Mesenchymal stem cell (in vitro differentiated cells and primary cell): Measurements from ENCODE around the gene TXNRD1.

Experiments used
- DNase-seq: peaks from one replicate; pipeline ENCODE4 v3.0.0-alpha.2; 2013
- H2AFZ ChIP-seq: one replicate; pipeline ENCODE4 v1.6.1; 2013; ENCODE audit warnings: low read depth, mild to moderate bottlenecking, control low read depth, inconsistent platforms, low read length, moderate library complexity
- H2AK5ac ChIP-seq: 2 replicates; pipeline ENCODE4 v1.6.1; 2013; ENCODE audit warnings: low read length, moderate library complexity, mild to moderate bottlenecking, inconsistent platforms; ENCODE audit not compliant: severe bottlenecking
- H2BK120ac ChIP-seq: one replicate; pipeline ENCODE4 v1.6.1; 2013; ENCODE audit warnings: low read depth, mild to moderate bottlenecking, inconsistent platforms, low read length, moderate library complexity
- H2BK12ac ChIP-seq, 2 experiments: one replicate each; pipeline ENCODE4 v1.6.1; 2013; ENCODE audit warnings: inconsistent platforms in 2 of 2, low read length in 2 of 2, mild to moderate bottlenecking in 2 of 2, moderate library complexity in 2 of 2, control low read depth in 1 of 2
- H2BK15ac ChIP-seq: one replicate; pipeline ENCODE4 v1.6.1; 2013; ENCODE audit warnings: mild to moderate bottlenecking, low read depth, inconsistent platforms; ENCODE audit not compliant: poor library complexity, severe bottlenecking
- H2BK5ac ChIP-seq: 2 replicates; pipeline ENCODE4 v1.6.1; 2013; ENCODE audit warnings: low read depth, mild to moderate bottlenecking, low read length, control low read depth, inconsistent platforms; ENCODE audit not compliant: poor library complexity, severe bottlenecking
- H3K14ac ChIP-seq, 2 experiments: one replicate each; pipeline ENCODE4 v1.6.1; 2013; ENCODE audit warnings: inconsistent platforms in 2 of 2, low read length in 2 of 2, control low read depth in 1 of 2, mild to moderate bottlenecking in 1 of 2, moderate library complexity in 1 of 2
- H3K18ac ChIP-seq, 2 experiments: one replicate each; pipeline ENCODE4 v1.6.1; 2013; ENCODE audit warnings: inconsistent platforms in 2 of 2, low read length in 2 of 2, control low read depth in 1 of 2, low read depth in 1 of 2, mild to moderate bottlenecking in 1 of 2
- H3K23ac ChIP-seq, 2 experiments: one replicate each; pipeline ENCODE4 v1.6.1; 2013; ENCODE audit warnings: inconsistent platforms in 2 of 2, low read length in 2 of 2, mild to moderate bottlenecking in 2 of 2, moderate library complexity in 2 of 2, control low read depth in 1 of 2
- H3K27ac ChIP-seq: 2 replicates; pipeline ENCODE4 v1.5.1; 2013; ENCODE audit warnings: mild to moderate bottlenecking, moderate library complexity, low read length, control low read depth, inconsistent platforms; ENCODE audit not compliant: poor library complexity, severe bottlenecking
- H3K27me3 ChIP-seq, 2 experiments: 2 replicates each; pipeline versions ENCODE4 v1.6.1 to v1.7.0; 2013; ENCODE audit warnings: low read length in 2 of 2, mild to moderate bottlenecking in 2 of 2, moderate library complexity in 2 of 2, control low read depth in 1 of 2, inconsistent platforms in 1 of 2; ENCODE audit not compliant: control insufficient read depth in 1 of 2, insufficient read depth in 1 of 2
- H3K36me3 ChIP-seq, 2 experiments: 2 replicates each; pipeline versions ENCODE4 v1.6.1 to v1.7.0; 2013; ENCODE audit warnings: low read length in 2 of 2, control low read depth in 1 of 2, inconsistent platforms in 1 of 2, low read depth in 1 of 2, mild to moderate bottlenecking in 1 of 2; ENCODE audit not compliant: insufficient read depth in 2 of 2, control insufficient read depth in 1 of 2
- H3K4ac ChIP-seq, 2 experiments: one replicate each; pipeline ENCODE4 v1.6.1; 2013; ENCODE audit warnings: inconsistent platforms in 2 of 2, low read length in 2 of 2, mild to moderate bottlenecking in 2 of 2, moderate library complexity in 2 of 2, control low read depth in 1 of 2, low read depth in 1 of 2
- H3K4me1 ChIP-seq: 2 replicates; pipeline ENCODE4 v1.6.1; 2013; ENCODE audit warnings: low read depth, low read length, control low read depth; ENCODE audit not compliant: control insufficient read depth, insufficient read depth
- H3K4me2 ChIP-seq: 2 replicates; pipeline ENCODE4 v1.6.1; 2013; ENCODE audit warnings: low read length, mild to moderate bottlenecking, inconsistent platforms; ENCODE audit not compliant: poor library complexity, severe bottlenecking
- H3K4me3 ChIP-seq, 2 experiments: 2 replicates each; pipeline versions ENCODE4 v1.5.1 to v1.7.0; 2013; ENCODE audit warnings: low read length in 2 of 2, mild to moderate bottlenecking in 2 of 2, control low read depth in 1 of 2, low read depth in 1 of 2; ENCODE audit not compliant: insufficient read depth in 1 of 2
- H3K79me1 ChIP-seq: replicated peaks from 2 replicates; pipeline ENCODE4 v1.6.1; 2013; ENCODE audit warnings: mild to moderate bottlenecking, control low read depth, low read length, inconsistent platforms; ENCODE audit not compliant: poor library complexity, severe bottlenecking
- H3K9ac ChIP-seq: 2 replicates; pipeline ENCODE4 v1.7.0; 2013; ENCODE audit warnings: mild to moderate bottlenecking, low read length, moderate library complexity
- H3K9me3 ChIP-seq: 2 replicates; pipeline ENCODE4 v1.7.0; 2013; ENCODE audit warnings: mild to moderate bottlenecking, low read length; ENCODE audit not compliant: control insufficient read depth
- H4K8ac ChIP-seq: one replicate; pipeline ENCODE4 v1.6.1; 2013; ENCODE audit warnings: inconsistent platforms, mild to moderate bottlenecking, low read length, moderate library complexity
- H4K91ac ChIP-seq: one replicate; pipeline ENCODE4 v1.6.1; 2013; ENCODE audit warnings: mild to moderate bottlenecking, low read length, inconsistent platforms
- WGBS: methylation state at CpG from one replicate; pipeline ENCODE4 v1.1.7; 2013; ENCODE audit warnings: mixed read lengths; 5-methylcytosine and 5-hydroxymethylcytosine counted together

Gene TXNRD1

GRCh38 chr12:104248444-104248843 lies 32.9 kb downstream of the TXNRD1 start:
- no peaks in the 10 kb centered on the region for H3K27me3 ChIP-seq
- no peak overlapping the region for H4K8ac ChIP-seq
- no peak overlapping the region for H3K4me2 ChIP-seq
- H2BK5ac ChIP-seq: no peak overlapping the region
- H3K4me1 ChIP-seq: no peaks in the 10 kb centered on the region
- no peaks in the 10 kb centered on the region for H3K36me3 ChIP-seq
- H2AK5ac ChIP-seq: no peak overlapping the region
- no peak overlapping the region for H2BK120ac ChIP-seq
- H3K14ac ChIP-seq: no peak overlapping the region
- H3K4me3 ChIP-seq: no peak overlapping the region
- no peak overlapping the region for H4K91ac ChIP-seq
- 89% methylated on average over 8 of the region's 8 CpGs for WGBS
- no peak overlapping the region for H2BK12ac ChIP-seq
- H3K4ac ChIP-seq: no peak overlapping the region
- no peaks in the 10 kb centered on the region for H3K9me3 ChIP-seq
- no peak overlapping the region for H3K23ac ChIP-seq
- H3K9ac ChIP-seq: no peak overlapping the region
- H3K27ac ChIP-seq: no peak overlapping the region
- no peak overlapping the region for H3K18ac ChIP-seq
- DNase-seq: no peak
- no peak overlapping the region for H2AFZ ChIP-seq
- H2BK15ac ChIP-seq: no peak overlapping the region
- H3K79me1 ChIP-seq: no peaks in the 10 kb centered on the region

- Histone ChIP-seq H2AK5ac (no peak overlapping the region), H3K79me1 (no peaks in the 10 kb centered on the region), H3K14ac (no peak overlapping the region), H2AFZ (no peak overlapping the region), H3K27ac (no peak overlapping the region), H3K23ac (no peak overlapping the region), H3K9ac (no peak overlapping the region), H2BK15ac (no peak overlapping the region), H2BK5ac (no peak overlapping the region), H2BK12ac (no peak overlapping the region), H3K4me3 (no peak overlapping the region), H3K4ac (no peak overlapping the region), H3K9me3 (no peaks in the 10 kb centered on the region), H3K27me3 (no peaks in the 10 kb centered on the region), H3K4me1 (no peaks in the 10 kb centered on the region), H3K36me3 (no peaks in the 10 kb centered on the region), H4K91ac (no peak overlapping the region), H3K4me2 (no peak overlapping the region), H4K8ac (no peak overlapping the region), H2BK120ac (no peak overlapping the region), H3K18ac (no peak overlapping the region)
- WGBS: 87% methylated on average over 1 of the region's 3 CpGs
- no peak for DNase-seq
Measured at GRCh38 chr12:104249017-104249416, 33.4 kb downstream of the TXNRD1 start.

- no peak overlapping the region for H2BK12ac ChIP-seq
- no peak overlapping the region for H3K27ac ChIP-seq
- H2BK15ac ChIP-seq: no peak overlapping the region
- no peak overlapping the region for H4K8ac ChIP-seq
- no peak overlapping the region for H3K4me3 ChIP-seq
- H3K18ac ChIP-seq: no peak overlapping the region
- no peaks in the 10 kb centered on the region for H3K27me3 ChIP-seq
- H3K4me2 ChIP-seq: no peak overlapping the region
- no peak overlapping the region for H4K91ac ChIP-seq
- no peak overlapping the region for H2BK120ac ChIP-seq
- no peak overlapping the region for H3K14ac ChIP-seq
- no peaks in the 10 kb centered on the region for H3K36me3 ChIP-seq
- no peaks in the 10 kb centered on the region for H3K79me1 ChIP-seq
- WGBS: 100% methylated on average over 1 of the region's 4 CpGs
- no peak overlapping the region for H3K9ac ChIP-seq
- H3K9me3 ChIP-seq: no peaks in the 10 kb centered on the region
- H3K4ac ChIP-seq: no peak overlapping the region
- H2AK5ac ChIP-seq: no peak overlapping the region
- H2BK5ac ChIP-seq: no peak overlapping the region
- no peak for DNase-seq
- no peak overlapping the region for H3K23ac ChIP-seq
- H3K4me1 ChIP-seq: no peaks in the 10 kb centered on the region
- H2AFZ ChIP-seq: no peak overlapping the region
Measured at GRCh38 chr12:104249898-104250297, 34.3 kb downstream of the TXNRD1 start.

- Histone ChIP-seq H3K9me3 (no peaks in the 10 kb centered on the region), H3K4me3 (no peak overlapping the region), H4K8ac (no peak overlapping the region), H2AK5ac (no peak overlapping the region), H2AFZ (no peak overlapping the region), H3K4me1 (no peaks in the 10 kb centered on the region), H2BK15ac (no peak overlapping the region), H2BK120ac (no peak overlapping the region), H3K14ac (no peak overlapping the region), H3K23ac (no peak overlapping the region), H2BK12ac (no peak overlapping the region), H3K79me1 (no peaks in the 10 kb centered on the region), H3K4ac (no peak overlapping the region), H3K27me3 (no peaks in the 10 kb centered on the region), H3K18ac (no peak overlapping the region), H3K36me3 (no peaks in the 10 kb centered on the region), H2BK5ac (no peak overlapping the region), H4K91ac (no peak overlapping the region), H3K4me2 (no peak overlapping the region), H3K27ac (no peak overlapping the region), H3K9ac (no peak overlapping the region)
- DNase-seq: no peak
- WGBS: 92% methylated on average over 1 of the region's 2 CpGs
Measured at GRCh38 chr12:104250366-104251125, 35.0 kb downstream of the TXNRD1 start.
